Sciatic nerve (tissue), 2 donors: ENCODE data around the gene DUSP21. TPM values are rescaled to one million over a fixed set of nuclear protein-coding genes. Genes with fewer than 3 reads are reported as not detected.
"Not testable (repeated sequence)": the region's sequence is repeated elsewhere in the genome, so short reads cannot be mapped to it uniquely, and the experiment has no call there.

Source experiments
- ATAC-seq: fragments of 200-7000 bp; cut with Tn5 transposase; one replicate; pipeline ENCODE4 v1.9.1; 2020; ENCODE audit warnings: mild to moderate bottlenecking, moderate library complexity
- DNase-seq: peaks from one replicate; pipeline ENCODE4 v3.0.0-alpha.2; 2020; ENCODE audit warnings: low spot score
- intact Hi-C: fragments of 100-400 bp; cut with DNase I; formaldehyde crosslinking; loops from one replicate; pipeline ENCODE4 v1.14.2; 2022
- total RNA-seq: library from RNA; stranded (reverse); fragmentation: NEBNext Ultra II Directional; extraction: Animal tissue kit (Norgen Biotek cat#: 25700); gene quantifications from one replicate; pipeline ENCODE4 v1.2.1, GENCODE V29; 2021
- donor health status: DM: no; HTN: no; CAD: no.
- donor health status: DM: no; HTN: no; CAD: no.

The DUSP21 gene
- total RNA-seq, 1 donor from 2014 or later: not detected

DNA sequence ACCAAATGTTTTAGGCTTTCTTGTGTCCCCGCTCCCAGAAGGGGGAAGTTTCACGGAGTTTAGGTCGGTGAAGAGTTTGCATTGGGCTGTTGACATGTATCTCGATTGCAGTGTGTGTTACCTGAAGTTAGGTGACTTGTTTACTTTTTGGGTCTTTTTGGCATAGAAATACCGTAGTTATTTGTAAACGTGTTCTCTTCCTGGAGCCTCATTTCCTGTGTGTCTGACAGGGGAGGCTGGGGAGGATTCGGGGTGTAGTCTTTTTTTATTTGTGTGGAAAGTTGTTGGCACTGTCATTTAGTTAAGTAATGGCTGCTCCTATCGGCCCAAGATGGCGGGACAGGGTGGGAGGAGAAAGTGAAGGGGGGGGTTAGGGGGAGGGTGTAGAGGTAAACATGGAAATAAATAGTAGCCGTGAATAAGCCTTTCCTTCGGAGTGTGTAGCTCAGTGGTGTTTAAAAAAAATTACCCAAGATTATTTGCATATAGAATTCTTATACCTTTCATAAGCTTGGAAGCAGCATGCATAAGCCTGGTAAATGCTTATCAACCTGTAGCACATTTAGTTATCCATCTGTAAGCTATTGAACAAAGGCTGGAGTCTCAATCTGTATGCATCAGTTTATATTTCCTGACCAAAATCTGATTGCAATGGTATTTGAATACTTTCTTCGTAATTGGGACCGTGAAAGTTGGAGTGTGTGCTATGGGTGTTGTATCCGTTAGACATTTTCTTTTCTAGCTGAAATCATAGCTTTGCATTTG lies 30.8 kb downstream of the DUSP21 start:
- intact Hi-C loops: no loop called here
- no peak for ATAC-seq

DNA sequence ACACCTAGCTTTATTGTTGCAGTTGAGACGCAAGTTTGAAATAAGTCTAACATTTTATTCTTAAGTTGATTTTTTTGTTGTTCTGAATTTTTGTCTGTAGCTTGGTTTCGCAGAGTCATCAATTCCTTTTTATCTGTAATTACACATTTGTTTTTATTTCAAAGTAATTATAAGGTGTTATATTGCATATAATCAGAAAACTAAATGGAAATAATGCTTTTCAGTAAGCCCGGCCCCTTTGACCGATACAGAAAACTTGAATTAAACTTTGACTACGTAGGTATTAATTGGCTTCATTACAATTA lies 31.3 kb downstream of the DUSP21 start:
- no peak for ATAC-seq
- DNase-seq: no peak
- intact Hi-C loops: no loop called here

More for the DNA sequence above, 30.8 kb downstream of the DUSP21 start:
- no peak for DNase-seq

DNA sequence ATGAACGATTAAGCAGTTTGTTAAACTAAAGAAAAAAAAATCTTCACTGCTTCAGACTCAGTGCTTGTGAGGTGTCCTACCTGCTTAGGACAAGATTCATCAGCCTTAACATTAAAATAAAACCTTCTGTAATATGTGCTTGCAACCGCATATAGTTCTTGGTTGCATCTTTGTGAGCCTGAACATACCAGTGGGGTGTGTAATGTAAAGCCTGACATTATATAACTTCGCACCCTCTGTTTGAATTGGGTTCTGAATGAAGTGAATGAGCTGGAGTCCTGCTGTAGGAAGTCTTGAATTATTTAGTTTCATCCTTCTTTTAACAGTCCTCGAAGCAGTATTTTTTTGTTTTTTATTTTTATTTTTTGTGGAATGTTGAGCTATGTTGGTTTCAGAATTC lies 32.3 kb downstream of the DUSP21 start:
- intact Hi-C loops: no loop called here
- ATAC-seq: no peak
- no peak for DNase-seq

DNA sequence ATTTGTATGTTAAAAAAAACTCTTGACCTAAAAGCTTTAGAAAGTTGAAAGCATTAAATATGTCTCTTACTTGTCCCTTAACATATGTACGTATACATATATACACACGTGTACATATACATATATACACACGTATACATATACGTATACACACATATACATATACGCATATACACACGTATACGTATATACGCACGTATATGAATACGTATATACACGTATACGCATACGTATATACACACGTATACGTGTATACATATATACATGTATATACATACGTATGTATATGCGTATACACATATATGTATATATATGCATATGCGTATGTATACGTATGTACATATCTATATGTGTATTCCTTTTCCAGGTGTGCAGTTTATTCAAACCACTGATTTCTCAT lies 32.9 kb downstream of the DUSP21 start:
- intact Hi-C loops: no loop called here

DNA sequence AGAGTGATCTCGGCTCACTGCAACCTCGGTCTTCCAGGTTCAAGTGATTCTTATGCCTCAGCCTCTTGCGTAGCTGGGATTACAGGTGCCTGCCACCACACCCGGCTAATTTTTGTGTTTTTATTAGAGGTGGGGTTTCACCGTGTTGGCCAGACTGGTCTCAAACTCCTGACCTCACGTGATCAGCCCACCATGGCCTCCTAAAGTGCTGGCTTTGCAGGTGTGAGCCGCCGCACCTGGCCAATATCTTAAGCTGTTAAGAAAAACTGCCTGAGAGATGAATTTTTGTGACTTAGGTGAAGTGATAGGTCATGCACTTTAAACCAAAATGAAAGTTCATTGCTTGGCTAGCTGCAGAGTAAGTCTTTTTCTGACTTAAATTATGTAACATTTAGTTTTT lies 35.0 kb downstream of the DUSP21 start:
- intact Hi-C loops: no loop called here
- ATAC-seq (no peak), DNase-seq (no peak)

More for the DNA sequence above, 32.9 kb downstream of the DUSP21 start:
- ATAC-seq (no peak), DNase-seq (no peak)

DNA sequence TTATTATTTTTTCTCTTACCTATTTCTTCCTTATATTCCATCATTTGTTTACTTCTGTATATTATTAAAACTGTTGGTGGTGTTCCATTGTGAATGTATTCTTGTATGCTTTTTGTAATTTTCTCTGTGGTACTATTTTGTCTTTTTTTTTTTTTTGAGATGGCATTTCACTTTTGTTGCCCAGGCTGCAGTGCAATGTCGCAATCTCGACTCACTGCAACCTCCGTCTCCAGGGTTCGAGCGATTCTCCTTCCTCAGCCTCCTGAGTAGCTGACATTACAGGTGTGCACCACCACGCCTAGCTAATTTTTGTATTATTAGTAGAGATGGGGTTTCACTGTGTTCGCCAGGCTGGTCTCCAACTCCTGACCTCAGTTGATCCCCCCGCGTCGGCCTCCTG lies 37.7 kb downstream of the DUSP21 start:
- DNase-seq (no peak), ATAC-seq (no peak)
- intact Hi-C loops: no loop called here

DNA sequence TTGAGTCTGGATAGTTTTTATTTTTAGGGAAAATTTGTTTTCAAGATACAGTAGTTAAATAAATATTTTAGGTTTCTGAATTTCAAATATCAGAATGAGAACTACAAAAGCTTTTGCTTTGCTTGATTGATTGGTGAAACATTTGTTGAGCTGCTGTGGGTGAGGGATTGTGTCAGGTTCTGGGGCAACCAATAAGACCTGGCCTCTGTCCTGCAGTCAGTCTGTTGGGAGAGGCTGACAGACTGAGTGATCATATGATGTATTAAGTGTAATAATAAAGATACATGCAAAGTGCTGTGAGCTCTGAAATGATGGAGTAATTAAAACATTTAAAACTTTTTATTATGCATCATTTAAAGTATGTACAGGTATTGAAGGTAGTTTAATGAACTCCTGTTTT lies 38.8 kb downstream of the DUSP21 start:
- DNase-seq (no peak), ATAC-seq (no peak)
- intact Hi-C loops: no loop called here

DNA sequence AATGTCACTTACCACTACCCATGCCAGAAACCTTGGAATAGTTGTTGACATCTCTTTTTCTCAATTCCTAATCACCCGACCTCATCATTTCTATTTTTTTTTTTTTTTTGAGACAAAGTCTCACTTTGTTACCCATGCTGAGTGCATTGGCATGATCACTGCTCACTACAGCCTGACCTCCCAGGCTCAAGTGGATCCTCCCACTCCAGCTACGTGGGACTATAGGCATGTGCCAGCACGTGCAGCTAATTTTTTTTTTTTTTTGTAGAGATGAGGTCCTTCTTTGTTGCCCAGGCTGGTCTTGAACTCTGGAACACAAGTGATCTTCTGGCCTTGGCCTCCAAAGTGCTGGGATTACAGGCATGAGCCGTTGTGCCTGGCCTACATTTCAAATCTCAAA lies 41.1 kb downstream of the DUSP21 start:
- ATAC-seq (no peak), DNase-seq (no peak)
- intact Hi-C loops: no loop called here

DNA sequence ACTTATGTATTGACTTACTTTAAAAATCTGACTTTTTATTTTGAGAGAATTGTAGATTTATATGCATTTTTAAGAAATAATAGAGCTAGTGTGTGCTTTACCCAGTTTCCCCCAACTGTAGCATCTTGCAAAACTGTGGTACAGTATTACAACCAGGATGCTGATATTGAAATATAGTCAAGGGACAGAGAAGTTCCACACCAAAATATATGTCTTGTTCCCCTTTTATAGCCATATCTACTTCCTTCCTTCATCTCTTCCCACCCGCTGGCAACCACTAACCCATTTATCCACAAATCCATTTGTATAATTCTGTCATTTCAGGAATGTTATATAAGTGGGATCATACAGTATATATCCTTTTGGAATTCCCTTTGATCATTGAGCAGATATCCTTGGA lies 46.0 kb downstream of the DUSP21 start:
- DNase-seq (no peak), ATAC-seq (no peak)
- intact Hi-C loops: no loop called here

DNA sequence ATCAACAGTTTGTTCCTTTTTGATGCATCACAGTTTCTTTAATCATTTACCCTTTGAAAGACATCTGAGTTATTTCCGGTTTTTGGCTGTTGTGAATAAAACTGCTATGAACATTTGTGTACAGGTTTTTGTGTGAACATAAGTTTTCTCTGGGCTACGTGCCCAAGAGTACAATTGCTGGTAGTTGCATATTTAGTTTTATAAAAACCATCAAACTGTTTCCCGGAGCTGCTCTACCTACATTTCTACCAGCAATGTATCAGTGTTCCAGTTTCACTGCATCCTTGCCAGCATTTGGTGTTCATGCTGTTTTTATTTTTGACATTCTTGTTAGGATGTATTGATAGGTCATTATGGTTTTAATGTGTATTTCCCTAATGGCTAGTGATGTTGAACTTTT lies 46.4 kb downstream of the DUSP21 start:
- intact Hi-C loops: no loop called here
- no peak for ATAC-seq
- DNase-seq: no peak

DNA sequence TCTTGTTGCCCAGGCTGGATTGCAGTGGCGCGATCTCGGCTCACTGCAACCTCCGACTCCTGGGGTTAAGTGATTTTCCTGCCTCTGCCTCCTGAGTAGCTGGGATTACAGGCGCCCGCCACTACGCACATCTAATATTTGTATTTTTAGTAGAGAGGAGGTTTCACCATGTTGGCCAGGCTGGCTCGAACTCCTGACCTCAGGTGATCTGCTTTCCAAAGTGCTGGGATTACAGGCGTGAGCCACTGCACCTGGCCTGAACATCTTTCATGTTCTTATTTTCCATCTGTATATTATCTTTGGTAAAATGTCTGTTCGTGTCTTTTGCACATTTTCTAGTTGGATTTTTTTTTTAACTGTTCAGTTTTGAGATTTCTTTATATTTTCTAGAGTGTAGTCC lies 46.9 kb downstream of the DUSP21 start:
- DNase-seq, intact Hi-C loops, ATAC-seq: not testable (repeated sequence)

DNA sequence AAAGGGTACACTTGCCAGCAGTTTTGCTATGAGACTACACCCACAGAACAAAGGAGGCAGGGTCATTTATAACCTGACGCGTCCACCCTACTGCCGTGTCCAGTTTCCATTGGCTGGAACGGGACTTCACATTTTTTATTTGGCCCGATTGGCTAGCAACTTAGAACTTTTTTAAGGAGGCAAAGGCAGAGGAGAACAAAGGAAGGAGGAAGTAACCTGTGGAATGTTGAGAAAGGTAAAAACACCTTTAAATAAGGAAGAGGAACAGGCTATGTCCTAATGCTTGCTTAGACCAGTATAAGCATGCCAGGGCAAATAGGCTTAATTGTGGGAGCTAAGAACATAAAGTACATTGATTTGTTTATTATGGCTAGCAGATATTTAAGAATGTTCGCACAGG lies 47.8 kb downstream of the DUSP21 start:
- intact Hi-C loops: no loop called here
- DNase-seq: no peak
- ATAC-seq: no peak

Other genes with a start within 250 kb of the DUSP21 start
- 52.8 TPM for gene KDM6A, start 29.2 kb downstream of the DUSP21 start, total RNA-seq